H9 (cell line): Measurements from ENCODE around the gene PNKD. TPM values are rescaled to one million over a fixed set of nuclear protein-coding genes. Genes with fewer than 3 reads are reported as not detected.

Experiments used
- DNase-seq: peaks from one replicate; pipeline ENCODE4 v3.0.0-alpha.2; 2017
- H2AFZ ChIP-seq: one replicate; pipeline ENCODE4 v1.6.1; 2013; ENCODE audit warnings: mild to moderate bottlenecking, low read length, control low read depth, moderate library complexity
- H2AK5ac ChIP-seq: 2 replicates; pipeline ENCODE4 v1.6.1; 2013; ENCODE audit warnings: low read length, control low read depth, mixed read lengths; ENCODE audit not compliant: insufficient read length
- H2BK120ac ChIP-seq: one replicate; pipeline ENCODE4 v1.6.1; 2013; ENCODE audit warnings: low read depth, mild to moderate bottlenecking, low read length, control low read depth, inconsistent platforms; ENCODE audit not compliant: poor library complexity, severe bottlenecking
- H2BK12ac ChIP-seq: 2 replicates; pipeline ENCODE4 v1.6.1; 2013; ENCODE audit warnings: low read length, control low read depth, mixed read lengths, low read depth; ENCODE audit not compliant: insufficient read length
- H2BK15ac ChIP-seq: 2 replicates; pipeline ENCODE4 v1.6.1; 2013; ENCODE audit warnings: low read depth, low read length, control low read depth
- H2BK20ac ChIP-seq: one replicate; pipeline ENCODE4 v1.6.1; 2013; ENCODE audit warnings: low read depth, mild to moderate bottlenecking, low read length, control low read depth, inconsistent platforms; ENCODE audit not compliant: poor library complexity, severe bottlenecking
- H2BK5ac ChIP-seq: 2 replicates; pipeline ENCODE4 v1.6.1; 2013; ENCODE audit warnings: low read length, control low read depth, mixed read lengths; ENCODE audit not compliant: insufficient read length
- H3K14ac ChIP-seq: 2 replicates; pipeline ENCODE4 v1.6.1; 2013; ENCODE audit warnings: low read length, control low read depth; ENCODE audit not compliant: insufficient read depth
- H3K18ac ChIP-seq: 2 replicates; pipeline ENCODE4 v1.6.1; 2013; ENCODE audit warnings: low read depth, mild to moderate bottlenecking, mixed read lengths, low read length, control low read depth; ENCODE audit not compliant: insufficient read length
- H3K23ac ChIP-seq: 2 replicates; pipeline ENCODE4 v1.6.1; 2013; ENCODE audit warnings: low read length, control low read depth, mixed read lengths, low read depth; ENCODE audit not compliant: insufficient read length
- H3K23me2 ChIP-seq: 2 replicates; pipeline ENCODE4 v1.6.1; 2013; ENCODE audit warnings: low read depth, mild to moderate bottlenecking, mixed read lengths, low read length, control low read depth; ENCODE audit not compliant: insufficient read length, poor library complexity, severe bottlenecking
- H3K27ac ChIP-seq: 2 replicates; pipeline ENCODE4 v1.5.1; 2013; ENCODE audit warnings: low read length, control low read depth, mixed read lengths, low read depth; ENCODE audit not compliant: insufficient read length
- H3K27me3 ChIP-seq: 2 replicates; pipeline ENCODE4 v1.6.1; 2013; ENCODE audit warnings: low read length, control low read depth, inconsistent platforms; ENCODE audit not compliant: insufficient read depth
- H3K4ac ChIP-seq: 2 replicates; pipeline ENCODE4 v1.6.1; 2013; ENCODE audit warnings: low read depth, mild to moderate bottlenecking, control low read depth, inconsistent platforms, low read length, moderate library complexity
- H3K4me1 ChIP-seq: 2 replicates; pipeline ENCODE4 v1.6.1; 2013; ENCODE audit warnings: low read length, control low read depth, inconsistent platforms; ENCODE audit not compliant: insufficient read depth
- H3K4me2 ChIP-seq: 2 replicates; pipeline ENCODE4 v1.6.1; 2013; ENCODE audit warnings: low read length, control low read depth, mixed read lengths; ENCODE audit not compliant: insufficient read length, insufficient read depth
- H3K56ac ChIP-seq: 2 replicates; pipeline ENCODE4 v1.6.1; 2013; ENCODE audit warnings: low read depth, mild to moderate bottlenecking, mixed read lengths, low read length, control low read depth; ENCODE audit not compliant: insufficient read length
- H3K79me1 ChIP-seq: 2 replicates; pipeline ENCODE4 v1.6.1; 2013; ENCODE audit warnings: low read depth, mild to moderate bottlenecking, moderate library complexity, low read length, control low read depth, inconsistent platforms; ENCODE audit not compliant: insufficient read depth, poor library complexity, severe bottlenecking
- H3K79me2 ChIP-seq: 2 replicates; pipeline ENCODE4 v1.6.1; 2013; ENCODE audit warnings: low read length, control low read depth, inconsistent platforms; ENCODE audit not compliant: insufficient read depth
- H3K9ac ChIP-seq: 2 replicates; pipeline ENCODE4 v1.6.1; 2013; ENCODE audit warnings: low read length, control low read depth, mixed read lengths; ENCODE audit not compliant: insufficient read length; ENCODE audit errors: extremely low read depth
- H3K9me3 ChIP-seq: one replicate; pipeline ENCODE4 v1.6.1; 2013; ENCODE audit warnings: low read depth, low read length, inconsistent platforms; ENCODE audit not compliant: control insufficient read depth
- H3T11ph ChIP-seq: one replicate; pipeline ENCODE4 v1.6.1; 2013; ENCODE audit warnings: mild to moderate bottlenecking, low read length, control low read depth, inconsistent platforms
- H4K20me1 ChIP-seq: one replicate; pipeline ENCODE4 v1.6.1; 2013; ENCODE audit not compliant: control insufficient read depth, insufficient read length, insufficient read depth
- H4K5ac ChIP-seq: 2 replicates; pipeline ENCODE4 v1.6.1; 2013; ENCODE audit warnings: low read depth, mild to moderate bottlenecking, mixed read lengths, low read length, control low read depth; ENCODE audit not compliant: insufficient read length
- H4K8ac ChIP-seq: replicated peaks from 2 replicates; pipeline ENCODE4 v1.6.1; 2013; ENCODE audit warnings: low read length, control low read depth, mixed read lengths, low read depth; ENCODE audit not compliant: insufficient read length
- H4K91ac ChIP-seq: 2 replicates; pipeline ENCODE4 v1.6.1; 2013; ENCODE audit warnings: low read depth, mild to moderate bottlenecking, moderate library complexity, mixed read lengths, low read length, control low read depth; ENCODE audit not compliant: insufficient read length
- H3K27ac Mint-ChIP-seq, 3 experiments: 2 replicates in 2 of 3; 3 replicates in 1 of 3; pipeline ENCODE4 v1.8.0; 2020 to 2021; ENCODE audit warnings: mixed read lengths in 3 of 3, mild to moderate bottlenecking in 1 of 3, moderate library complexity in 1 of 3
- H3K27me3 Mint-ChIP-seq: 2 replicates; pipeline ENCODE4 v1.8.0; 2021; ENCODE audit warnings: low read depth, mild to moderate bottlenecking, moderate library complexity, mixed read lengths
- H3K36me3 Mint-ChIP-seq, 3 experiments: 2 replicates in 2 of 3; 3 replicates in 1 of 3; pipeline ENCODE4 v1.8.0; 2020 to 2021; ENCODE audit warnings: low read depth in 3 of 3, mixed read lengths in 3 of 3; ENCODE audit not compliant: insufficient read depth in 1 of 3
- H3K4me1 Mint-ChIP-seq, 2 experiments: 2 replicates each; pipeline ENCODE4 v1.8.0; 2020; ENCODE audit warnings: mixed read lengths in 2 of 2
- H3K4me3 Mint-ChIP-seq, 2 experiments: 2 replicates in 1 of 2; 3 replicates in 1 of 2; pipeline ENCODE4 v1.8.0; 2020 to 2021; ENCODE audit warnings: mild to moderate bottlenecking in 2 of 2, mixed read lengths in 2 of 2, moderate library complexity in 1 of 2
- H3K9me3 Mint-ChIP-seq, 2 experiments: 2 replicates in 1 of 2; 3 replicates in 1 of 2; pipeline ENCODE4 v1.8.0; 2020; ENCODE audit warnings: mild to moderate bottlenecking in 2 of 2, mixed read lengths in 2 of 2, moderate library complexity in 1 of 2
- WGBS: extraction: QIAGEN DNeasy Blood & Tissue Kit; methylation state at CpG from one replicate; pipeline ENCODE4 v1.1.7; 2013; ENCODE audit warnings: missing lambda C conversion rate, low lambda C conversion rate, mixed read lengths; ENCODE audit not compliant: insufficient read length; ENCODE audit errors: extremely low coverage; 5-methylcytosine and 5-hydroxymethylcytosine counted together
- total RNA-seq: library from RNA; stranded (reverse); gene quantifications from 2 replicates; pipeline ENCODE4 v1.2.1, GENCODE V29; 2021
- TF ChIP-seq, protein P1 (sequence below): fragments of 200-600 bp; sonication (generic); conservative IDR thresholded peaks from 3 replicates; pipeline ENCODE4 v1.8.0; 2021; ENCODE audit warnings: antibody characterized with exemption, mild to moderate bottlenecking

The PNKD gene
- total RNA-seq, 1 experiment from 2014 or later = 31.6 TPM

GRCh38 chr2:218306184-218306920 lies 36.0 kb downstream of the PNKD start:
- Histone ChIP-seq H3K27ac (no peak overlapping the region), H3K56ac (no peak overlapping the region), H4K20me1 (no peaks in the 10 kb centered on the region), H3K4me1 (no peaks in the 10 kb centered on the region), H4K8ac (no peak overlapping the region), H2BK15ac (no peak overlapping the region), H3K4me2 (no peak overlapping the region), H3K14ac (no peak overlapping the region), H3K23ac (no peak overlapping the region), H3K79me1 (no peaks in the 10 kb centered on the region), H2AK5ac (no peak overlapping the region), H2BK12ac (no peak overlapping the region), H3K18ac (no peak overlapping the region), H2AFZ (no peak overlapping the region), H3K23me2 (no peaks in the 10 kb centered on the region), H3K9ac (no peak overlapping the region), H4K91ac (no peak overlapping the region), H3K9me3 (no peaks in the 10 kb centered on the region), H4K5ac (no peak overlapping the region), H2BK120ac (no peak overlapping the region), H2BK20ac (no peak overlapping the region), H3T11ph (no peak overlapping the region), H3K79me2 (no peaks in the 10 kb centered on the region), H2BK5ac (no peak overlapping the region), H3K27me3 (no peaks in the 10 kb centered on the region), H3K4ac (no peak overlapping the region)
- H3K27ac Mint-ChIP-seq = no peak overlapping the region
- H3K9me3 Mint-ChIP-seq = peaks cover 0 to 3% of the 10 kb centered on the region in 2 experiments; a peak in 1 of 5 replicates
- DNase-seq = no peak
- no peaks in the 10 kb centered on the region; a peak in 1 of 7 replicates for H3K36me3 Mint-ChIP-seq
- TF ChIP-seq, protein P1, sequence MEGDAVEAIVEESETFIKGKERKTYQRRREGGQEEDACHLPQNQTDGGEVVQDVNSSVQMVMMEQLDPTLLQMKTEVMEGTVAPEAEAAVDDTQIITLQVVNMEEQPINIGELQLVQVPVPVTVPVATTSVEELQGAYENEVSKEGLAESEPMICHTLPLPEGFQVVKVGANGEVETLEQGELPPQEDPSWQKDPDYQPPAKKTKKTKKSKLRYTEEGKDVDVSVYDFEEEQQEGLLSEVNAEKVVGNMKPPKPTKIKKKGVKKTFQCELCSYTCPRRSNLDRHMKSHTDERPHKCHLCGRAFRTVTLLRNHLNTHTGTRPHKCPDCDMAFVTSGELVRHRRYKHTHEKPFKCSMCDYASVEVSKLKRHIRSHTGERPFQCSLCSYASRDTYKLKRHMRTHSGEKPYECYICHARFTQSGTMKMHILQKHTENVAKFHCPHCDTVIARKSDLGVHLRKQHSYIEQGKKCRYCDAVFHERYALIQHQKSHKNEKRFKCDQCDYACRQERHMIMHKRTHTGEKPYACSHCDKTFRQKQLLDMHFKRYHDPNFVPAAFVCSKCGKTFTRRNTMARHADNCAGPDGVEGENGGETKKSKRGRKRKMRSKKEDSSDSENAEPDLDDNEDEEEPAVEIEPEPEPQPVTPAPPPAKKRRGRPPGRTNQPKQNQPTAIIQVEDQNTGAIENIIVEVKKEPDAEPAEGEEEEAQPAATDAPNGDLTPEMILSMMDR = no peak
- H3K4me1 Mint-ChIP-seq = peaks cover 4 to 7% of the 10 kb centered on the region in 2 experiments; a peak in 3 of 4 replicates
- WGBS = no CpG with 5 or more reads among the region's 9 CpGs
- H3K27me3 Mint-ChIP-seq = peaks cover 3% of the 10 kb centered on the region
- no peak overlapping the region for H3K4me3 Mint-ChIP-seq
